H1 (cell line): ENCODE measurements around the gene SLC35E4. TPM values are rescaled to one million over a fixed set of nuclear protein-coding genes. Genes with fewer than 3 reads are reported as not detected.

ENCODE experiments used
- CTCF ChIA-PET: fragments of 300-600 bp; sonication (Branson Sonifier 250); formaldehyde crosslinking; loops from one replicate; lab custom pipeline; 2021; ENCODE audit not compliant: partially characterized antibody; lab: Charles Lee
- POLR2A ChIA-PET: fragments of 300-600 bp; sonication (Branson Sonifier 250); formaldehyde crosslinking; loops from one replicate; lab custom pipeline; 2021; ENCODE audit warnings: inconsistent platforms; ENCODE audit not compliant: partially characterized antibody; lab: Charles Lee
- DNase-seq, 2 experiments: peaks; one replicate each; pipeline versions ENCODE4 v3.0.0 to v3.0.0-alpha.2; 2010 to 2022; ENCODE audit warnings: low spot score in 2 of 2, low read depth in 1 of 2, mixed read lengths in 1 of 2
- FAIRE-seq: peaks from 2 replicates; lab custom pipeline; 2011; peaks lifted over from hg19 to GRCh38; lab: Jason Lieb, UNC
- H2AFZ ChIP-seq: 2 replicates; pipeline ENCODE4 v1.8.1; 2012; ENCODE audit warnings: low read length, inconsistent platforms
- H2AK5ac ChIP-seq: 2 replicates; pipeline ENCODE4 v1.6.1; 2013; ENCODE audit warnings: low read depth, low read length
- H2BK120ac ChIP-seq: replicated peaks from 2 replicates; pipeline ENCODE3; 2013; ENCODE audit warnings: low read depth, low read length, inconsistent platforms
- H2BK12ac ChIP-seq: 2 replicates; pipeline ENCODE4 v1.6.1; 2013; ENCODE audit warnings: low read depth, low read length
- H2BK15ac ChIP-seq: 2 replicates; pipeline ENCODE4 v1.6.1; 2013; ENCODE audit warnings: low read length
- H2BK20ac ChIP-seq: 2 replicates; pipeline ENCODE4 v1.6.1; 2013; ENCODE audit warnings: low read length
- H2BK5ac ChIP-seq: 2 replicates; pipeline ENCODE4 v1.6.1; 2013; ENCODE audit warnings: low read depth, low read length
- H3K14ac ChIP-seq: 2 replicates; pipeline ENCODE4 v1.6.1; 2013; ENCODE audit warnings: inconsistent platforms; ENCODE audit not compliant: insufficient read length
- H3K18ac ChIP-seq: 2 replicates; pipeline ENCODE4 v1.6.1; 2013; ENCODE audit warnings: low read length; ENCODE audit errors: extremely low read depth
- H3K23ac ChIP-seq: 2 replicates; pipeline ENCODE4 v1.6.1; 2013; ENCODE audit warnings: inconsistent platforms; ENCODE audit not compliant: insufficient read length
- H3K23me2 ChIP-seq: 2 replicates; pipeline ENCODE4 v1.6.1; 2013; ENCODE audit warnings: low read depth, low read length
- H3K27ac ChIP-seq: 2 replicates; pipeline ENCODE4 v1.6.1; 2011; ENCODE audit warnings: low read depth, low read length, inconsistent platforms
- H3K27me3 ChIP-seq, 4 experiments: replicated peaks in 1 of 4; 1 replicate in 1 of 4; 2 replicates in 3 of 4; pipeline versions ENCODE4 v1.6.1 to v1.8.1; 2011 to 2013; ENCODE audit warnings: low read length in 3 of 4, mild to moderate bottlenecking in 3 of 4, inconsistent platforms in 2 of 4, mixed read lengths in 2 of 4, moderate library complexity in 1 of 4; ENCODE audit not compliant: control insufficient read depth in 3 of 4, insufficient read depth in 3 of 4; ENCODE audit errors: extremely low read depth in 1 of 4
- H3K36me3 ChIP-seq, 4 experiments: 2 replicates each; pipeline versions ENCODE4 v1.6.1 to v1.8.1; 2011 to 2013; ENCODE audit warnings: mild to moderate bottlenecking in 4 of 4, low read length in 3 of 4, moderate library complexity in 2 of 4, control low read depth in 1 of 4, inconsistent platforms in 1 of 4; ENCODE audit not compliant: insufficient read depth in 4 of 4, control insufficient read depth in 2 of 4
- H3K4ac ChIP-seq: replicated peaks from 2 replicates; pipeline ENCODE3; 2013; ENCODE audit warnings: low read length, low read depth, mixed read lengths, inconsistent platforms; ENCODE audit not compliant: insufficient read length
- H3K4me1 ChIP-seq, 4 experiments: replicated peaks in 1 of 4; 1 replicate in 1 of 4; 2 replicates in 3 of 4; pipeline versions ENCODE4 v1.6.1 to v1.8.1; 2011 to 2013; ENCODE audit warnings: low read length in 3 of 4, inconsistent platforms in 2 of 4, mixed read lengths in 1 of 4; ENCODE audit not compliant: insufficient read depth in 4 of 4, control insufficient read depth in 3 of 4
- H3K4me2 ChIP-seq, 2 experiments: 2 replicates each; pipeline versions ENCODE4 v1.6.1 to v1.8.1; 2011 to 2013; ENCODE audit warnings: low read depth in 2 of 2, low read length in 2 of 2, control low read depth in 1 of 2, inconsistent platforms in 1 of 2, mild to moderate bottlenecking in 1 of 2; ENCODE audit not compliant: insufficient read depth in 1 of 2
- H3K4me3 ChIP-seq, 4 experiments: fragments of 200-600, 300-600 bp in 1 of 4; sonication (generic), shearing (Covaris generic), sonication (Bioruptor Twin) in 1 of 4; 2 replicates each; pipeline versions ENCODE4 v1.5.1 to v1.8.1; 2011 to 2016; ENCODE audit warnings: low read length in 4 of 4, low read depth in 3 of 4, control low read depth in 2 of 4, inconsistent platforms in 2 of 4, mild to moderate bottlenecking in 2 of 4, mixed read lengths in 1 of 4, moderate library complexity in 1 of 4; ENCODE audit not compliant: insufficient read depth in 2 of 4; ENCODE audit errors: extremely low read depth in 1 of 4
- H3K56ac ChIP-seq: replicated peaks from 2 replicates; pipeline ENCODE3; 2013; ENCODE audit warnings: low read depth, mild to moderate bottlenecking, mixed read lengths, low read length, inconsistent platforms; ENCODE audit not compliant: insufficient read length
- H3K79me1 ChIP-seq: 2 replicates; pipeline ENCODE4 v1.6.1; 2013; ENCODE audit warnings: low read depth, low read length, control low read depth
- H3K79me2 ChIP-seq, 2 experiments: 2 replicates each; pipeline versions ENCODE4 v1.6.1 to v1.8.1; 2012 to 2013; ENCODE audit warnings: low read length in 2 of 2, mild to moderate bottlenecking in 2 of 2, inconsistent platforms in 1 of 2; ENCODE audit not compliant: insufficient read depth in 2 of 2, control insufficient read depth in 1 of 2
- H3K9ac ChIP-seq, 4 experiments: replicated peaks in 1 of 4; 1 replicate in 1 of 4; 2 replicates in 3 of 4; pipeline versions ENCODE4 v1.6.1 to v1.8.1; 2011 to 2013; ENCODE audit warnings: low read depth in 3 of 4, low read length in 3 of 4, control low read depth in 2 of 4, mild to moderate bottlenecking in 2 of 4, moderate library complexity in 2 of 4, inconsistent platforms in 1 of 4; ENCODE audit errors: extremely low read depth in 1 of 4
- H3K9me3 ChIP-seq, 2 experiments: 2 replicates each; pipeline versions ENCODE4 v1.6.1 to v1.8.1; 2012 to 2013; ENCODE audit warnings: mild to moderate bottlenecking in 2 of 2, moderate library complexity in 2 of 2, control low read depth in 1 of 2, inconsistent platforms in 1 of 2, low read depth in 1 of 2, low read length in 1 of 2, mixed read lengths in 1 of 2; ENCODE audit not compliant: insufficient read depth in 2 of 2
- H4K20me1 ChIP-seq, 2 experiments: replicated peaks in 1 of 2; 2 replicates each; pipeline versions ENCODE3 to v1.8.1; 2011 to 2013; ENCODE audit warnings: inconsistent platforms in 2 of 2, low read length in 2 of 2, mild to moderate bottlenecking in 1 of 2; ENCODE audit not compliant: insufficient read depth in 2 of 2, control insufficient read depth in 1 of 2
- H4K5ac ChIP-seq: 2 replicates; pipeline ENCODE4 v1.6.1; 2013; ENCODE audit warnings: low read length, low read depth, mixed read lengths, inconsistent platforms; ENCODE audit not compliant: insufficient read length
- H4K8ac ChIP-seq: 2 replicates; pipeline ENCODE4 v1.8.0; 2013; ENCODE audit warnings: mild to moderate bottlenecking, moderate library complexity, low read length, inconsistent platforms; ENCODE audit not compliant: insufficient read depth; ENCODE audit errors: extremely low read depth
- H4K91ac ChIP-seq: replicated peaks from 2 replicates; pipeline ENCODE3; 2013; ENCODE audit warnings: low read length, mixed read lengths, inconsistent platforms; ENCODE audit not compliant: insufficient read length
- BRCA1 ChIP-seq: IDR thresholded peaks from 2 replicates; pipeline ENCODE4 v1.6.1; 2012; ENCODE audit warnings: low read depth, low read length, improper control_type of control experiment
- CBX5 ChIP-seq: fragments of 300-800, 300-1000 bp; sonication (generic); IDR thresholded peaks from 2 replicates; pipeline ENCODE4 v1.7.1; 2016; ENCODE audit warnings: antibody characterized with exemption, low read length, low read depth
- CEBPB ChIP-seq: IDR thresholded peaks from 2 replicates; pipeline ENCODE4 v1.6.1; 2012; ENCODE audit warnings: low read depth, low read length
- CTCF ChIP-seq, 3 experiments: IDR thresholded peaks; 1 replicate in 2 of 3; 2 replicates in 1 of 3; pipeline versions ENCODE4 v1.5.1 to v1.6.1; 2011; ENCODE audit warnings: low read length in 3 of 3, mild to moderate bottlenecking in 3 of 3, inconsistent platforms in 2 of 3, low read depth in 1 of 3, moderate library complexity in 1 of 3; ENCODE audit not compliant: insufficient read depth in 1 of 3; ENCODE audit errors: control extremely low read depth in 1 of 3
- EZH2 ChIP-seq: fragments of 200-600 bp; sonication (generic); IDR thresholded peaks from 2 replicates; pipeline ENCODE4 v1.7.1; 2012; ENCODE audit warnings: low read depth, mild to moderate bottlenecking, moderate library complexity, low read length, inconsistent platforms; ENCODE audit not compliant: severe bottlenecking
- GABPA ChIP-seq: IDR thresholded peaks from 2 replicates; pipeline ENCODE4 v1.6.1; 2011; ENCODE audit warnings: mild to moderate bottlenecking, low read length, moderate library complexity, borderline replicate concordance; ENCODE audit not compliant: insufficient read depth
- HDAC2 ChIP-seq, 2 experiments: fragments of 300-600 bp in 1 of 2; sonication (generic) in 1 of 2; IDR thresholded peaks; 2 replicates each; pipeline ENCODE4 v1.6.1; 2011 to 2012; ENCODE audit warnings: low read depth in 2 of 2, low read length in 2 of 2, mild to moderate bottlenecking in 2 of 2, moderate library complexity in 2 of 2, borderline replicate concordance in 1 of 2, inconsistent platforms in 1 of 2
- KDM5A ChIP-seq: fragments of 200-600 bp; IDR thresholded peaks from 2 replicates; pipeline ENCODE4 v1.7.1; 2012; ENCODE audit warnings: mild to moderate bottlenecking, low read length, inconsistent platforms, mixed read lengths
- SIX5 ChIP-seq: IDR thresholded peaks from 2 replicates; pipeline ENCODE4 v1.6.1; 2011; ENCODE audit warnings: mild to moderate bottlenecking, low read depth, low read length
- SP1 ChIP-seq: IDR thresholded peaks from 2 replicates; pipeline ENCODE4 v1.6.1; 2011; ENCODE audit warnings: low read depth, low read length
- SRF ChIP-seq: IDR thresholded peaks from 2 replicates; pipeline ENCODE4 v1.6.1; 2011; ENCODE audit warnings: mild to moderate bottlenecking, low read depth, low read length, moderate library complexity
- YY1 ChIP-seq: IDR thresholded peaks from 2 replicates; pipeline ENCODE4 v1.6.1; 2011; ENCODE audit warnings: low read depth, mild to moderate bottlenecking, low read length
- WGBS, 2 experiments: shearing (Covaris generic) in 1 of 2; methylation state at CpG; one replicate each; pipeline versions ENCODE4 v1.1.6 to v1.1.7; 2013 to 2015; ENCODE audit warnings: low lambda C conversion rate in 2 of 2, mixed read lengths in 2 of 2, inconsistent platforms in 1 of 2, low coverage in 1 of 2, missing lambda C conversion rate in 1 of 2; ENCODE audit not compliant: insufficient replicate concordance in 2 of 2, insufficient coverage in 1 of 2, insufficient read length in 1 of 2; ENCODE audit errors: extremely low coverage in 1 of 2, missing lambda C conversion rate in 1 of 2; 5-methylcytosine and 5-hydroxymethylcytosine counted together
- polyA plus RNA-seq, 7 experiments: library from polyadenylated mRNA; depleted of rRNA in 3 of 7; stranded (reverse) in 5 of 7; unstranded in 2 of 7; fragments of >200 nt in 5 of 7; fragments of 200-250 nt in 2 of 7; gene quantifications; 1 replicate in 5 of 7; 2 replicates in 1 of 7; 4 replicates in 1 of 7; pipeline versions ENCODE4 v1.2.1 to v1.2.3, GENCODE V29; 2011 to 2013; ENCODE audit warnings: missing spikeins in 2 of 7, mixed read lengths in 2 of 7
- total RNA-seq: library from RNA; stranded (reverse); fragmentation: NEBNext Ultra II Directional; extraction: Animal tissue kit (Norgen Biotek cat#: 25700); gene quantifications from 2 replicates; pipeline ENCODE4 v1.2.1, GENCODE V29; 2021

Gene SLC35E4
- total and polyA plus RNA-seq, 2 of the 8 experiments (the other 6 are each of a cell fraction or from before 2014, with no cell fraction given), result 5.1 to 5.6 TPM

DNA sequence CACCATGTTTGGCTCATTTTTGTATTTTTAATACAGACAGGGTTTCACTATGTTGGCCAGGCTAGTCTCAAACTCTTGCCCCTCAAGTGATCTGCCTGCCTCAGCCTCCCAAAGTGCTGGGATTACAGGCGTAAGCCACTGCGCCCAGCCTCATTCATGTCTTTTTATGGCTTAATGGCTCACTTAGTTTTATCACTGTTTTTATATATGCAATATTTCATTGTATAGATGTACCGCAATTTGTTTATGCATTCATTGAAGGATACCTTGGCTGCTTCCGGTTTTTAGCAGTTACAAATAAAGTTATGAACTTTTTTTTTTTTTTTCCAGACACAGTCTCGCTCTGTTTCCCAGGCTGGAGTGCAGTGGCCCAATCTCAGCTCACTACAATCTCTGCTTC lies 34.1 kb upstream of the SLC35E4 start:
- DNase-seq (no peak), FAIRE-seq (no peak)
- Histone ChIP-seq H2BK12ac (no peak overlapping the region), H3K18ac (no peak overlapping the region), H2BK20ac (no peak overlapping the region), H2AK5ac (no peak overlapping the region), H3K4ac (no peak overlapping the region), H3K79me2 (no peaks in the 10 kb centered on the region), H3K4me3 (no peak overlapping the region), H3K4me1 (peaks cover 3 to 10% (median 5%) of the 10 kb centered on the region in 4 experiments; a peak in 6 of 7 replicates), H3K56ac (no peak overlapping the region), H3K4me2 (no peak overlapping the region), H4K8ac (no peak overlapping the region), H3K79me1 (no peaks in the 10 kb centered on the region), H3K14ac (no peak overlapping the region), H3K27me3 (no peaks in the 10 kb centered on the region), H2BK15ac (no peak overlapping the region), H3K27ac (no peak overlapping the region), H2BK120ac (no peak overlapping the region), H3K36me3 (no peaks in the 10 kb centered on the region), H3K23ac (no peak overlapping the region), H2AFZ (no peak overlapping the region), H2BK5ac (no peak overlapping the region), H4K91ac (no peak overlapping the region), H3K23me2 (no peaks in the 10 kb centered on the region), H3K9ac (no peak overlapping the region), H3K9me3 (no peaks in the 10 kb centered on the region), H4K5ac (no peak overlapping the region), H4K20me1 (peaks cover 0 to 2% of the 10 kb centered on the region in 2 experiments)
- CTCF ChIA-PET, result interaction anchor here (0.6 to 5.8 kb wide), 19 partner anchors 9 to 177 kb away, joined by 3 to 40 read pairs (median 4); partner anchors contain the start of gene PES1
- POLR2A ChIA-PET, result interaction anchor here (3.6 kb wide), 1 partner anchor 11 kb away, joined by 16 read pairs; the partner anchor contains the start of gene PES1
- WGBS, 2 experiments, result 93% methylated on average over 4 of the region's 5 CpGs; no CpG with 5 or more reads in 1 of the 2 experiments
- TF ChIP-seq SP1 (no peak), SRF (no peak), HDAC2 (IDR thresholded peaks at IDR 0.05; ENCODE audit: borderline replicate concordance in 1 of 2, low read depth in 2 of 2, low read length in 2 of 2) (no peak), CTCF (IDR thresholded peaks at IDR 0.05; ENCODE audit: control extremely low read depth in 1 of 3, insufficient read depth in 1 of 3, low read depth in 1 of 3, low read length in 3 of 3) (no peak), CBX5 (no peak), YY1 (no peak), GABPA (no peak), BRCA1 (no peak), EZH2 (no peak), SIX5 (no peak), KDM5A (no peak), CEBPB (no peak)
